Activated CD8-positive, alpha-beta memory T cell treated with anti-CD3 and anti-CD28 coated beads for 1 hour (primary cell): Measurements from ENCODE around the gene LIG3.
A peak's percentile ranks its signal among the peaks of the same experiment; 100 is the strongest.
"Not testable (repeated sequence)": the region's sequence is repeated elsewhere in the genome, so short reads cannot be mapped to it uniquely, and the experiment has no call there.

Experiments
- DNase-seq, 2 donors: peaks; one replicate each; pipeline ENCODE4 v3.0.0-alpha.2; 2020; ENCODE audit warnings: low read depth in 1 of 2; ENCODE audit errors: extremely low read depth in 1 of 2

LIG3 gene

GRCh38 chr17:35030780-35031179 is 50.5 kb downstream of the LIG3 start:
- no peak for DNase-seq

DNA sequence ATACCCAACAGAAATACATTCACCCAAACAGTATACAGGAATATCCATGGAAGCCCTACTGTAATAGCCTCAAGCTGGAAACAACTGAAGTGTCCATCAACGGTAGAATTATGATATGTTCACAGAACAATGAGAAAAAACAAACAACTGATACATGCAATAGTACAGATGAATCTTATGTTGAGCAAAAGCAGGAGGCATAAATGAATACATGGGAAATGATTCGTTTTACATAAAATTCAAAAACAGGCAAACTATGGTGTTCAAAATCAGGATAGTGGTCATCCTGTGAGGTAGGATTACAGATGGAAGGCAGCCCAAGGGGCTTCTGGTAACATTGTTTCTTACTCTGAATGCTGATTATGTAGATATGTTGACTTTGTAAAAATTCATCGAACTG is 58.1 kb downstream of the LIG3 start:
- DNase-seq, result no peak

GRCh38 chr17:35041390-35041789 is 61.1 kb downstream of the LIG3 start:
- no peak for DNase-seq

DNA sequence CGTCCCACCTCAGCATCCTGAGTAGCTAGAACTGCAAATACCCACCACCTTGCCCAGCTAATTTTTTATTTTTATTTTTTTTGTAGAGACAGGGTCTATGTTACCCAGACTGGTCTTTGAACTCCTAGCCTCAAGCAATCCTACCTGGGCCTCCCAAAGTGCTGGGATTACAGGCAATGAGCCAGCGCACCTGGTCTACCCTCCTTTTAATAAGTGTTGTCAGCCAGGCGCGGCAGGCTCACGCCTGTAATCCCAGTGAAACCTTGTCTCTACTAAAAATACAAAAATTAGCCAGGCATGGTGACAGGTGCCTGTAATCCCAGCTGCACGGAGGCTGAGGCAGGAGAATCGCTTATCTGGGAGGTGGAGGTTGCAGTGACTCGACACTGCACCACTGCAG is 63.9 kb downstream of the LIG3 start:
- no peak for DNase-seq

- not testable (repeated sequence) for DNase-seq
These were observed 65.2 kb downstream of the LIG3 start for GRCh38 chr17:35045458-35045979.

GRCh38 chr17:35046245-35046644 is 65.9 kb downstream of the LIG3 start:
- no peak for DNase-seq

DNA sequence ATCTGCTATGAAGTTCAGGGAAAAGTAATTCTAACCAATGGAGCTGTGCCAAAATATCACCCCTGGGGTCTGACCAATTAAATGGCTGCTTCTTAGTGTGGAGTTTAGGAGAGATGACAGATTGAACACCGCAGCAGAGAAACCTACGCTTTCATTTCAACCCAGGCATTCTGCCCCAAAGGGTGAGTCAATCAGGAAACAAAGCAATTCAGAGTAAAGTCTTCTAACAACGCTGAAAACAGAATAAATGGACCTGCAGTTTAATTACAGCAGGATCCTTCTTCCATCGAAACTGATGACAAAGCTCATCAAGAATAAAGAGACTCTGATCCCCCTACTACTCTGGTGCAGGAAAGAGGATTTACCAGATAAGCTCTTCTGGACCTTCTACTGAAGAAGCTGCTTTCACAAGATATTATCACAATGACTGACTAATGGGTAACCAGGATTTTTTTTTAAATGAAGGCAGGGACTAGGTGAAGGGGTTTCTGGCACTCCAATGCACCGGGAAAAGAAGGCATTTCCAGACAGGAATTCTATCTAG is 66.5 kb downstream of the LIG3 start:
- peak in 1 of 2 donors; percentile 34 for DNase-seq

- no peak for DNase-seq
These were observed 68.5 kb downstream of the LIG3 start for GRCh38 chr17:35048685-35049379.

DNA sequence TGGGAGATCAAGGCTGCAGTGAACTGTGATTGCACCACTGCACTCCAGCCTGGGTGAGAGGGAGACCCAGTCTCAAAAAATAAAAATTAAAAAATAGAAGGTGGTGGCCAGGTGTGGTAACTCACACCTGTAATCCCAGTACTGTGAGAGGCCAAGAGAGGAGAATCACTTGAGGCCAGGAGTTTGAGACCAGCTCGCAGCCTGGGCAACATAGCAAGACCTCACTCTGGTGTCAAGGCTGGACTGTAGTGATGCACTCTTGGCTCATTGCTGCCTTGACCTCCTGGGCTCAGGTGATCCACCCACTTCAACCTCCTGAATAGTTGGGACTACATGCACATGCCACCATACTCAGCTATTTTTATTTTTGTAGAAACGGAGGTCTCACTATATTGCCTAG is 69.9 kb downstream of the LIG3 start:
- DNase-seq, result no peak

DNA sequence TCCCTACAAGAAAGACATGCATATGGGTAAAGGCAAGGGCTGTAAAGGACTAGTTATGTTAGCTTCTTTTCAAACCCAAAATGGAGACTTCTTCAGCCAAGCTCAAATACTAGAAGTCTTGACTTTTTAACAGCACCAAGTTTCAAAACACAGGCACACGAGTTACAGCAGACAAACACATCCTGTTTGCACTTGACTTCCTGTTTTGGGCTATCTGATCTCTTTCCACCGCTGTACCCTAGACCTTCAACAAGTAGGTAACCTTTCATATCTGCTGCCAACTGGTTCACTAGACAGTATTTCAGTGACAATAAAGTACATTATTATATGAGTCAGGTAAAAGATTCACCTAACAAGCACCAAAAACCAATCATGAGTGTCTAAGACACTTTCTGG is 70.9 kb downstream of the LIG3 start:
- no peak for DNase-seq

DNA sequence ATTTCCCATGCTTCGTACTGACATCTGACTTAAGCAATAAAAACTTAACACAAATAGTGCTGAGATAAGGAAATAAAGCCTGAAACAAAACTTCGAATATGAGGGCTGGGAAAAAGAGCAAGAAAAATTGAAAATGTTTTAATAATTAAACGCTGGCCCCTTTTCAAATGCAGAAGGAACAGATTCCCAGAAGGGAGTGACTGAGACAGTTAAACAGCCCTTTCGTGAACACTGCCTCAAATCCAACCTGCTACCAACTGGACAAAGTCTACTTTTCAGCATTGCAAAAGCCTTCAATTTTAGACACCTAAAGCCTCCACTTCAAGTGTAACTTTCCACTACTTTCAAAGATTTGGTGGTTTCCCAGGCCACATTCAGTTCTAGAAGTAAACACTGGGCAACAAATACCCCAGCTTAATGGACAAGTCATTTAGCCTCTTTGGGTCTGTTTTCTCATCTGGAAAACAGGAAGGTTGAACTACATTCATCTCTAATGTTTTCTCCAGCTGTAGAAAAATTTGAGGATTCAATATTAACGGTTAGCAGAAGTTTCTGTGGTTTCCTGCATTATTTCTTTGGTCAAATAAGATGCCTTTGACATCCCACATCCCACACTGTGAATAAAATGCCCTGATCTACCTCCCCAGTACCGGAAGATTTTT is 71.4 kb downstream of the LIG3 start:
- DNase-seq, result no peak

- no peak for DNase-seq
These were observed 71.9 kb downstream of the LIG3 start for GRCh38 chr17:35052241-35052610.

GRCh38 chr17:35052780-35053179 is 72.5 kb downstream of the LIG3 start:
- DNase-seq, result no peak

DNA sequence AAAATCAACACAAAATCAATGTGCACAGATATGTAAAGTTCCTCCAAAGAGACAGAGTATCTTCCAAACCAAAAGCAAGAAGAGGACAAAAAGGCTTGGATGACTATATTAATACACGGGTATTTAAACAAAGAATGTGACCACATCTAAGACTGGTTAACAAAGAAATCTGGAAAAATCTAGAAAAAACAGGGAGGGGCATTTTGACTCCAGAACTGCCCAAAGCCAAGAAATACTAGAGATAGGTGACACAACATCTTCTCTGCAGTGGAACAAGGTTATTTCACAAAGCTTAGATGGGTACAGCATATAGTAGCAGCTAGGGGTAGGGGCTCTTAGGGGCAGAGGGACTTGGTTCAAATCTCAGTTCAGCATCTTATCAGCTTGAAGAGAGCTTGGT is 72.9 kb downstream of the LIG3 start:
- DNase-seq, result no peak

DNA sequence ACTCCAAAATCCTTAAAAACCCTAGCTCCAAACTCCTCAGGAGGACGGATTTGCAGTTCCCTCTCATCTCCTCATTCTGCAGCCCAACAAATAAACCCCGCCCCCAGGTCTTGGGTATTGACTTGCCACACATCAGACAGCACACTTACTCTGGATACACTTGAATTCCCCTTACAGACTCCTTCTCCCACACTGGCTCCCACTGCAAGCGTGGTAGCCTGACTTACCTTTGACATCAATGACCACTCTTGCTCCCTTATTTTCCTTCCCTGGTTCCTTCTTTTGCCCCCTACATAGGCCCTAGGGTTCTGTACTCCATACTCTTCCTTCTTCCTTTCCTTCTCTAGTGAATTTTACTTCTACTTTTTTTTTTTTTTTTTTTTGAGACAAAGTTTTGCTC is 75.7 kb downstream of the LIG3 start:
- DNase-seq, result no peak

- no peak for DNase-seq
These were observed 77.1 kb downstream of the LIG3 start for GRCh38 chr17:35057332-35057915.
